IPS-11a (cell line): ENCODE data around the gene FABP7.
"Not testable (repeated sequence)": the region's sequence is repeated elsewhere in the genome, so short reads cannot be mapped to it uniquely, and the experiment has no call there.

Experiments used
- H3K4me3 ChIP-seq: one replicate; pipeline ENCODE4 v1.5.1; 2013; ENCODE audit warnings: low read depth, low read length, control low read depth

The FABP7 gene

DNA sequence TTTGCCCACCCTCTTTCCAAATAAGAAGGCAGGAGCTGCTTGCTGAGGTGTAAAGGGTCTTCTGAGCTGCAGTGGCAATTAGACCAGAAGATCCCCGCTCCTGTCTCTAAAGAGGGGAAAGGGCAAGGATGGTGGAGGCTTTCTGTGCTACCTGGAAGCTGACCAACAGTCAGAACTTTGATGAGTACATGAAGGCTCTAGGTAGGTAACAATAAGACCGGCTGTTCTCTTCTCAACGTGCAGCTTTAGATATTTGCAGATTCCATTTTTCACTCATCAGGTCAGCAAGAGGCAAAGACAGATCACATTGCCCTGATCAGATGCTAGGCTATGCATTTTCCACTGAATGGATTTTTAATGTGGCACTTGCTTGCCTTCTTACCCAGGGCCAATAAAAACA is at the start of gene FABP7:
Gene FABP7 (plus strand): TSS at position 50 of the 400 bp plus-strand sequence. CDS start 79 bp downstream, at position 129.
- H3K4me3 ChIP-seq = no peak within 1 kb of the TSS

DNA sequence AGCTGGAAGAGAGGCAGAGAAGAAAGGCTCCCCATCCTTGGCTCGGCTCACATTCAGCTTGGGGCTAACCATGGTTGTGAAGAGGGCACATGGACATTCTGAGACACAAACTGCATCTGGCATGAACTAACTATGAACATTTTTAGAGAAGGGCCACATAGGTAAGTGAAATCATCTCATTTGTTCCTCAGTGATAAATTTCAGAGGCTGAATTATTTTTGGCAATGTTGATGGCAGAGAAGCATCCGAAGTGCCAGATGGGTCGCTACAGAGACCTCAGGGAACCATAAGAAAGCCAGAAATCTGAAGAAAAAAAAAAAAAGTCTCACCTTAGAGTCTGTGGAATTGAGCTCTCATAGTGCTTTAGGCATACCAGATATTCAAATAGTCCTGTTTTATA is 49.2 kb upstream of the FABP7 start:
- H3K4me3 ChIP-seq = no peak overlapping the region

DNA sequence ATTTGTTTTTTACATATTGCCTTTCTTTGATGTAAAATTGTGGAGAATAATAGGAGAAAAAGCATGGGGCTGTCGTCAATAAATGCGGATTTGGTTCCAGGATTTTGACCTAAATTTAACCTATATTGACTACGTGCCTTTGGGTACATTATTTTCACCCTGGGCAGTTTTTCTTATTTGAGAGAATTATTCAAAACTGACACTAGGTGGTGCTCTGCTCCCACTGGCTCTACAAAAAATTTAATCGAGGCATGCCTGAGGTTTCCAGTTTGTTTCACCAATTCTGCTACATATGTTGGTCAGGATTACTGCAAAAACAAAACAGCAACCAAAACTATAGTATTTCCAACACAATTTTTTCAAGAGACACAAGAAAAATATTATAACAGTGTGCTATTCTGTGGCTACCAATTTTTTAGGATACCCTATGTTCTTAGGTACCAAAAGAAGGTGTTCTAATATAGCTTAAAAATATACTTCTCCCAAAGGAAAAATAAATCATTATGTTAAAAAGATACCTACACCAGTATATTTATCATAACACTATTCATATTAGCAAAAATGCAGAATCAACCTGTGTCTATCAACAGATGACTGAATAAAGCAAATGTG is 48.6 kb upstream of the FABP7 start:
- no peak overlapping the region for H3K4me3 ChIP-seq

DNA sequence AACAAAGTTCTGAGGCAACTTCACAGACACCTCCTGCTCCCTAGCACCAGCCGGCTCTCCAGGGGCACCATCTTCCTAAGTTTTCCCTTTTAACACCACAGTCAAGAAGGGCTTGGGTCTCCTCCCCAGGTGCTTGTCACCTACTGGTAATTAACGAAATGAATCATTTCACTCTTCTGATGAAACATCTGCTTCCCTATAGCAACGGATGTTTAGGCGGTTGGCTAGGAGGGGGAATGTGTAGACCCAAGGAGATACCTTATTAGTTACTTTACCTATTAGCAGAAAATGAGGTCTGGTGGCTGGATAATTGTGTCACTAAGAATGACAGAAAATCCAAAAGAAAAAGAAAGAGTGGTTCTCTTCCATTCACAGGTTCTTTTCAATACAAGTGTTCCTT is 46.3 kb upstream of the FABP7 start:
- no peak overlapping the region for H3K4me3 ChIP-seq

DNA sequence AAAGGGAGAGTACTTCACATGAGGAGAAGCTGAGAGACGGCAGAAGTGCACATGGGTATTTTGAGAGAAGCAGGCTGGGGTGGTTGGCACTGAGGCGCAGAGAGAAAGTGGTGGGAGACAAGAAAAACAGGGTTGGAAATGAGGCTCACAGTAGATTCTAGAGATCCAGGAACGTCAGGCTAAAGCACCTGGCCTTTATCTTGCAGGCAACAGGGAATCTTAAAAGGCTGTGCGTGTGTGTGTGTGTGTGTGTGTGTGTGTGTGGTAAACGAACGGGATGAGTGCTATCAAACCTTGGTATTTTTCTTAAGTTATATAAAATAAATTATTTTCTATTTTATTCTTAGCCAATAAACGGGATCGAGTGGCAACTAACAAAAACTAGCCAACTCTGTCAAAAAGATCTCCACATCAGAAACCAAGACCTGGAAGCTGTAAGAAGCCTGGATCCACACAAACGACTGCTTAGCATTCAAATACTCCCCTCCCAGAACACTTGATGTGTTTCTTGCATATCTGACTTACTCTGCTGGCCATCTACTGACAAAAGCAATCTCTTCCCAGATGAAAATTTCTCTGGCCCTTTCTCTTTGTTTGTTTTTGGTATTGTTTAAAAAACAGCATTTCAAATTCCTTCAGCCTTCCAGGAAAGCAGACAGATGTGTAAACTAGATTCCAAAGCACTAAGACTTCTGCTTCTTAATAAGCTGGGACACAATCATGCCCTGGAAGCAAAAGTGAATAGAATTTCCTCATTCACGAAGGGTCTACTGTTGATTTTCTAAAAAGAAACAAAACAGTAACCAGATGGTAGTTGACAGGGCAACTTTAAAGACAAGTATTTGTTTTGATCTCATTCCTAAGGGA is 44.8 kb upstream of the FABP7 start:
- no peak overlapping the region for H3K4me3 ChIP-seq

DNA sequence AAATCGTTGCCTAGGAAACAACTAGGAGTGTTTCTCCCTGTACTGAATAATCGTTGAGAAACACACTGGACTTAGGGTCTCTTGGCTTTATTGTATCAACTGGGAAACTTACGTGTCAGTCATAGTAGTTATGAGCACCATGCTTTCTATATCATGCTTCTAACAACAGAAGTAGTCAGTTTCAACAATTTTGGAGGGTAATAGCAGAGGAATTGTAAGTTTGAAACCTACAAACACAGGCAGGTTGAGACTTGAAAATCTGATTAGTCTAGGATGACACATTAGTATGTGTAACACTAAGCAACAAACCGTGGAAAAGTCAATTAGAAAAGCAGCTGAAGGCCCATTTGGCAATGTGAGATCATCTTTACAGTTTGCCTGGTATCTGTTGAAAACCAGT is 43.9 kb upstream of the FABP7 start:
- H3K4me3 ChIP-seq = no peak overlapping the region

DNA sequence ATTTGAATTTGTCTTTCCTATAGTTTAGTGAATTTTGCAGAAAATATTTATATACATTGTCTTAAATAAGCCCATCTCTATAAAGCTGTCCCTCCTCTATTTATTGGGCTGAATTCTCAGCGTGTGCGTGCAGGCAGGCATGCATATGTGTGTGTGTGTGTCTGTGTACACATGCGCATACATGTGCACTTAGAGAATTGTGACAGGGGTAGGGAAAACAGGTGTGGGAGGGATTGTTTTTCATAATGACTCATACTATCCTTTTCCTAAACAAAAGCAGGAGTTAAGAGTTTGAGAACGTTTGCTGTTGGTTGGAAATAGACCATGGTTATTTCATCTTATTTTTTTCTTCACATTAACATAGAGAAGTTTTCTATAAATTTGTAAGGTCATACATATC is 43.4 kb upstream of the FABP7 start:
- no peak overlapping the region for H3K4me3 ChIP-seq

DNA sequence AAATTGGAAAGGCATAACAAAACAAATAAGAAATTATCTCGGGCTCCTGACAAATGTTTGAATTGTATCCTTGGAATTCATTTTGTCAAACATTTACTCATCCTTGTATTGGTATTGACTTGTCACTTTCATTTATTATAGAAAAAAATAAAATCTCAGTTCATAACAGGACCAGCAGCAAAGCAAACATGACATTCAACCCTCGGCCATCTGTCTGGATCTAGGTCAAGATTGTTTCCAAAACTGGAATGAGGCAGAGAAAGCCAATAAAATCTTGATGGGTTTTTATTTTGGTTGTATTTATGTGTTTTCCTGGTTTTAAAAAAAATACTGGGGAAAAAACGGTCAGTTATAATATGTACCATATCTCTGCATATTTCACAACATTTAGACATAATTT is 42.9 kb upstream of the FABP7 start:
- H3K4me3 ChIP-seq = no peak overlapping the region

DNA sequence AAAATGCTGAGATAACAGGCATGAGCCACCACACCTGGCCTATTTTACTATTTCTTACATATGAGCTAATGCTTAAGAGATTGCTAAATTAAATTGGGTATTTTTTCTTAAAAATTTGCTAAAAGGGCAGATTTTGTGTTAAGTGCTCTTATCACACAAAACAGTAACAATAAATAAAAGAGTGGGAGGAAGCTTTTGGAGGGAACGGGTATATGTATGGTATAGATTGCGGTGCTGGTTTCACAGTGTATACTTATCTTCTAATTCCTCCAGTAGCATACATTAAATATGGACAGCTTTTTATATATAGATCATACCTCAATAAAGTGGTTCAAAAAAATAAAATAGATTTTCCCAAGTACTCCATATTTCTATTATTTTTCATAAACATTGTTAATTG is 39.4 kb upstream of the FABP7 start:
- no peak overlapping the region for H3K4me3 ChIP-seq

DNA sequence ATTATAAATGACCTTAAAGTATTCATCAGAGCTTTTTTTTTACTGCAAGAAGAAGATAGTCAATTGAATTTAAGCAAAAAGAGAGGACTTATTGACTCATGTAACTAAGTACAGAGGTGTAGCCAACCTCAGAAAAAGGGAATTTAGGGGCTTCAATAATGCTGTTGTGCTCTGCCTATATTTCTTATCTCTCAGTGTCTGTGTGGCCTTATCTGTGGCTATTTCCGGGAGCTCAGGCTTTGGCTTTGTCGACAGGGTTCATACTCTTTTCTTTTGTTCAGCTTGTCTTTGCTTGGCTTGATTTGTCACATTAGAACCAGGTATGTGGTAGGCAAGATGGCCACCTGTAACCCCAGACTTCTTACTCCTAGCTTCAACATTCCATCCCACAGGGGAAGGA is 38.6 kb upstream of the FABP7 start:
- no peak overlapping the region for H3K4me3 ChIP-seq

DNA sequence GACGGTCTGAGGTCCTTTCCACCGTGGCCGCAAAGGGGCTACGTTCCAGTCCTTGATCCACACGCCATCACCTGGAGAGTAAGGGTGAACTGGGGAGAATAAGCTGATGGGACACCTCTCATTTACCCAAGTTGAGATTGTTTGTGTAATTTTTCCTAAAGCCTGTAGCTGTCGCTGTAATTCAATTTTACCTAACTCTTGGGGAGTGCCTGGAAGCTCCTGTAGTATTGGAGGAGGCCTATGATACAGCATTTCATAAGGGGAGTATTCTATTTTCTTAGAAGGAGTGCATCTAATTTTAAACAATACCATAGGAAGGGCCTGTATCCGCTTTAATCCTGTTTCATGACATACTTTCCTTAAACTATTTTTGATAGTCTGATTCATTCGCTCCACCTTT is 35.3 kb upstream of the FABP7 start:
- H3K4me3 ChIP-seq = not testable (repeated sequence)

DNA sequence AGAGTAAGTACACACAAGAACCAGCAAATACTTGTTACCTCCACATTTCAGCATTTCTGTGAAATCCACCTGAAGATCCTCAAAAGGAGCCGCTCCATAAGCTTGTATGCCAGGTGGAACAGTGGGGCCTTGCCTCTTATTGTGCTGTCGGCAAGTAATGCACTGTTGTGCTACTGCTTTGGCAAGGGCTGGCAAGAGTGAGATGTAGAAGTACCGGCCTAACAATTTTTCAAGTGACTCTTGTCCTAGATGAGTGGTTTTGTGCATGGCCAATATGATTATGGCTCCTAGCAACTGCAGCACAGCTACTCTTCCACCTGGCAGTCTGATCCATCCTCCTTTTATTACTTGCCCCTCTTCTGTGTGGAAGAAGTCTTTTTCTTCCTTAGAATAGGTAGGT is 34.7 kb upstream of the FABP7 start:
- not testable (repeated sequence) for H3K4me3 ChIP-seq

DNA sequence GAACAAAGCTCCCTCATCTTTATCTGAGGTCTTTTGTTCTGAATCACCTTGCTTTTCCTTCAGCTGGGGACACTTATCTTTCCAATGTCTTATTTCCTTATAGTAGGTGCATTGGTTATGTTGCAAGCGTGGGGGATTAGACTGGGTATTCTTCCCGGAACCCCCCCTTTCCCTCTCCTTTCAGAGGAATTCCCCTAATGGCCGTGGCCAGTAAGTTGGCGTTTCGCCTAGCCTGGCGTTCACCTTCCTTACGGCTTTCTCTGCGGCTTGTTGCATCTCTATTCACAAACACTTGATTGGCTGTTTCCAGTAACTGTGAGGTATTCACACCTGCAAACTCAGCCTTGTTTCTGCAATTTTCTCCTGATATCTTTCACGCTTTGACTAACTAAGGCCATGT is 32.8 kb upstream of the FABP7 start:
- no peak overlapping the region for H3K4me3 ChIP-seq

DNA sequence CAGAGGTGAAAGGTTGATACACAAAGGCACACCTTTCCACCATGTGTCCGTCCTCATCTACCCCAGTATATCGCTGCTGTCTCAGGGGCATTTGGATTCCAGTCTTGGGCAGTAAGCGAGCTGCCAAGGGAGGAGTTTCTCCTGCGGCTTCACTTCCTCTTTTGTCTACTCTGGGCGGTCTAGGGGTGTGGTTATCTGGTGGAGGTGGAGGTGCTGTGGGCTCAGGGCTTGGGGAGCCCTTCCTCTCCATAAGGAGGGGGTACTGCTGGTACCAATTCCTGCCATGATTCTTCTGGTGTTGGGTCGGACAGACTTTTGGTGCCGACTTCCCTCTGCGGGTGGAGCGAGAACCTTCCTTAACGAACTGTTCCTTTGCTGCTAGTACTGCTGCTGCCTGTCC is 31.9 kb upstream of the FABP7 start:
- no peak overlapping the region for H3K4me3 ChIP-seq

DNA sequence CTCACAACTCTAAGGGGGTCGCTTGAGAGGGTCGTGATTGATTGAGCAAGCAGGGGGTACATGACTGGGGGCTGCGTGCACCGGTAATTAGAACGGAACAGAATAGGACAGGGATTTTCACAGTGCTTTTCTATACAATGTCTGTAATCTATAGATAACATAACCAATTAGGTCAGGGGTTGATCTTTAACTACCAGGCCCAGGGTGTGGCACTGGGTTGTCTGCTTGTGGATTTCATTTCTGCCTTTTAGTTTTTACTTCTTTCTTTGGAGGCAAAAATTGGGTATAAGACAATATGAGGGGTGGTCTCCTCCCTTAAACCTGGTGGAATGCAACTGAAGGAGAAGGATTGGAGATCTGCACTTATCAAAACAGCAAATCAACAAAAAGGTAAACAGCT is 30.6 kb upstream of the FABP7 start:
- not testable (repeated sequence) for H3K4me3 ChIP-seq

DNA sequence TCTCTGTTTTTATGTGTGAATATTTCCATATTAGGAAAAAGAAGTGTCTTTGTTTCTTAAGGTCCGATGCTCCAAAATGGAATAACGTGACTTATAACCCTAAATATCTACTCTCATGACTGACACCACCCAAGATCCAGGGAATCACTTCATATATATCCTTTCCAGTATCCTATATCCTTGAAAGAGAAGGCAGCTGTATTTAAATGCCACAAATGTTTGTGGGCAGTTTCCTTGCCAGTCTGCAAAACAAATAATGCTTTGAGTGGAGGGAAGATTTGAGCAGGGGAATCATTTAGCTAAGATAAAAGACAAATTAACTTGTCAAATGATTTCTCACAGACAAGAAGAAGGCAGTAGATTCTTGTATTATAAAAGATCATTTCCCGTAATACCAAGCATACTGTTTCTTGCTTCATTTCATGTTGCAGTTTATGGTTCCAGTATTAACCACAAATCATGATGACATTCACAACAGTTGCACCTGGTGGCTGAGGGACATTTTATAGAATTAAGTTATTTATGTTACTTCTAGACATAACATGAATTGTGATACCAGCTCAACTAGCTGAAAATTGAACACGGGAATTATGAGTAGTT is 30.0 kb upstream of the FABP7 start:
- no peak overlapping the region for H3K4me3 ChIP-seq

DNA sequence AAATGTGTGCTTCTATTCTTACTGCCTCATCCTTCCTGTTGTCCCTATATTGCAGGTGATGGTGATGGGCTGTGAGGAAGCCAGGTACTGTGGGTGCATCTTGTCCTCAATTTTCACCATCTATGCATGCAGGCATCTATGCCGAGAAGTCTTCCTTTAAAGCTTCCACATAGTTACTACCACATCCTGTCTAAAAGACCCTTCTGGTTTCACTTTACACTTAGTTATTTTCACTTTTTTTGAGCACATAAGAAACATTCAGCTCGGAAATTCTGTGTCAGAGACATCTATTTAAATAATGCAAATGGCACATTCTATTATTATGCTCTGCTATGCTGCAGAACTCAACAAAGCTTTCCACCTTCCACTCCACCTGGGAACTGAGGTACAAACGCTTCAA is 28.2 kb upstream of the FABP7 start:
- H3K4me3 ChIP-seq = no peak overlapping the region

DNA sequence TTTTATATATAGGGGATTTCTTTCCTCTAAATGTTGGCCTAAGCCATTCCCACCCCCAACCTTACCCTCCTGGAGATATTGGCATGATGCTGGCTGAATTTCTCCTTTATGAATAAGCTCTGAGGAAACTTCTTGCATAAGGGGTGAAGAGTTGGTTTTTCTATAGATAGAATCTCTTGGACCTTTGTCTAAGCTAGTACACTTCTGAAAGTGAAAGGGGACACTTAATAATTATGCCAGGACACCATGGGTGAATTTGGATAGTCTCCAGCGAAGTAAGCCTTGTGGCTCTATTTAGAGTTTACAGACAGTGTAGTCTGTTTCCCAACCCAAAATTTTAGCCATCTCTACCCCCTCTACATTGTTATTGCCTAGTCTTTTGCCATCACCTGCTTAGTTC is 27.1 kb upstream of the FABP7 start:
- H3K4me3 ChIP-seq = no peak overlapping the region

DNA sequence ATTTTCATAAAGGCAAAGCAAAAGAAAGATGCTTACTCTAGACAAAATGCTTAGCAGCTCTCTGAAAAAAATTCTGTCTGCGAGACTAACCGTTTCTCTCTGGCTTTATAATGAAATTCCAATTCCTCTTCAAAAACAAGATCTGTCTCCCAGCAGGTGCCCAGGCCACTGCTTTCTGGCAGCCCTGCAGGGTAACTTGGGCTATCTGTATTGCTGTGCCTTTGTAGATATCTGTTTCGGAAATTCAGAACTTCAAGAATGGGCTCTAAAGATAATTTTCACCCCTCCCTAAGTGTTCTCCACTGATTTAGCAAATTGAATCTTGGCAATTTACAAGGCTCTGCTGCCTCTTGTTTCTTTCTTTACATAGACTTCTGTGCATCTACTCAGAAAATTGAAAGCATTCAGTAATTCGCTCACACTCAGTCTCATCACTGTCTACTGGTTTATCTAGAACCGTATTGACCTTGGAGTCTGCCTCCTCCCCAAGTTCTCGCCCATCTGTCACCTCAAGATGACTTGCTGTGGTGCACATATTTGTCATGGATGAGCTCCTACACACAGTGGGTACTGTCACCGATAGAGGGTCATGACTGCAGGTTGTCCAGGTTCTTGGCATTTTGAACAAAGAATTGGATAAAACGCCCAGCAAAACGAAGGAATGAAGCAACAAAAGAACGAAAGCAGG is 26.4 kb upstream of the FABP7 start:
- H3K4me3 ChIP-seq = no peak overlapping the region

DNA sequence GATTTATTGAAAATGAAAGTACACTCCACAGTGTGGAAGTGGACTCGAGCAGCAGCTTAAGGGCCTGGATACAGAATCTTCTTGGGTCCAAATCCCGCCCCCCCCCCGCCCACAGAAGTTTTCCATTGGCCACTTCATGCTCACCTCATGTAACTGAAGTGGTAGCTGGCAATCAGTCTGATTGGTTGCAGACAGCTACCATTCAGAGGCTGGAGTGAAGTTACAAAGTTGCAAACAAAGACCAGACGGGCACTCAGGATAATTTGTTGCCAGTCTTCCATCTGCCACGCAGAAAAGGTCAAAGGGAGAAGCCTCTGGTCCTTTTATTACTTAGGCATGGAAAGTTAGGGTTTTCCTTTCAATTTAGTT is 25.8 kb upstream of the FABP7 start:
- H3K4me3 ChIP-seq = no peak overlapping the region

DNA sequence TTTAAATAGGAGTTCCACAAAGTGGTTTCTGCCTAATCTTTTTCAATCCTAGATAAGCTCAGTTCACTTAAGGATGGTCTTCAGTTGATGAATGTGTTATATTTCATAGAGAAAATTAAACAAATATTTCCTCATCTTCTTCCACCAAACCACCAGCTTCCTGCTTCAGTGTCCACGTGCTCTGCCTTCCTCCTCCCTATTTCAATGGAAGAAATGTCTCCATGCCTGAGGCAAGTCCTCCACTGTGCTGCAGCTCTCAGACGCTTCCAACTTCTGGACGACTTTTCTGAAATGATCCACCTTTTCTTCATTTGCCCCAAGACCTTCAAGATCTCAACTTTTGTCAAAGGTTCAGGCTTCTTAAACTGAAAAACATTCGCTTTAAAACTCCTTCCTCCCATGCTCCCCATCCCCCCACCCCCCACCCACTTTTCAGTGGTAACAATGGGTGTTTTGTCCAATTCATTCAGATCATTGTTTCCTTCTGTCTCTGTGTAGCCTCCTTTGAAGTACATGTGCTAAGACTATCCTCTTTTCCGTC is 25.3 kb upstream of the FABP7 start:
- H3K4me3 ChIP-seq = no peak overlapping the region
